ENCODE results near the gene P2RX5.

The P2RX5 gene

DNA sequence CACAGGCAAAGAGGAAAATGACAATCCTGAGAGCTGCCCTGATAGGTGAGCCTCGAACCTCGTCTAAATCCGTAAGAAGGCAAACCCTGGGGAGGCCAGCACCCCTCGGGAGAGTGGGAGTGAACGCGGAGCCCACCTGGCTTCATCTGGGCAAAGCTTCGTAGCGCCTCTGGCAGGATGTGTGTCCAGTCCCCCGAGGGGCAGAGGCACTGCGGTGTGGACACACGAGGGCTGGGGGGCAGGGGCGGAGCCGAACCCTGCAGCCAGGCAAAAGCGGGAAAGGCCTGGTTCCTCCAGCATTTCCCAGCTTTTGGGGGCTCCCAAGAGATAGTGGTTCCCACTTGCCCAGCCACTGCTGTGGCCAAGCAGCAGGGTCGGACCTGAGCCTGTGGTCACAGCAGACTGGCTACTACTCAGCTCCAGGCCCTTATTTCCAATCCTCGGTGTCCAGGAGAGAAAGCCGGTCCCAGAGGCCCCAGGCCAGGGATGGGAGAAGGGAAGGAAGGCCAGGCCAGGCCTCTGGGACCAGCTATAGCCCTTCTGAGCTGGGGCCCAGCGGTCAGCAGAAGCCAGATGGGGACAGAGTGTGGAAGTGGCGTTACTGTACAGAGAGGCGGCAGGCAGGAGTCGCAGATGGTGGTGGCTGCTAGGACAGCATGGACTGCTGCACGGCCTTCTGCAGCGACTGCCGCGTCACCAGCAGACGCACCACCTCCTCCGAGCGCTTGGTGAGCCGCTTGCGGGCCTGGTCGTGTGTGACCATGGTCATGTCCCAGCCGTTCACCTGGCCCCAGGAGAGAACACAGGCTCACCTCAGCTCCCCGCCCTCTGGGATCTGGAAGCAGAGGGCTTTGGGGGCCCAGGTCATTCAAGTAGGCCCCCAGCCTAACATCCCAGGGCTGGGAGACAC lies 32.6 kb downstream of the P2RX5 start:
- no peak for DNase-seq
- in situ Hi-C loops (cut with HindIII; ENCODE audit: low pct_ligation_motif_present, low pct_unique_long_range_greater_than_20kb, low sequenced_read_pairs) = no loop called here

DNA sequence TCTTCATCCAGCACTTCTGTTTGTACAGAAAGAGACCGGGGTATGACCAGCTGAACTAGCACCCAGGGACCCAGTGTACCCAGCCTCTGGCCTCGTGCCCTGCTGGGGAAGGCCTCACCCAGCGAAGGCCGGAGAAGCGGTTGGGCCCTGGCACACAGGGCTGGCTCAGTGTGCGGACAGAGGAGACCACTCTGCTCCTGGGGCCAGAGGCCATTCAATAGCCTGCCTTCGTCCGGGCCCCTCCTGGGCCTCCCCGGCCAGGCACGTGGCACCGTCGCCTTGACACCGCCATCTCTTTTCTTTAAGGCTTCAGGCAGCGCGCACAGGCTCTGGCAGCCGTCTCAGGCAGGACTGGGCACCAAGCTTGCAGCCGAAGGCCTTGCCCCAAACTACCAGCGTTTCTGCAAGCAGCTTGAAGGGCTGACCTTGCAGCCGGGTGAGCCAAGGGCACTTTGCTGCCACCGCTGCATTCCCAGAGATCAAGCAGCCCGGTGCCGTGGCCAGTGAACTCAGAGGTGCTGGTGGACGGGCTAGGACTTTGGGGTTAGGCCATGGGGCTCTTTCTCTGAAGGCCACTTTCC lies 35.6 kb downstream of the P2RX5 start:
- in situ Hi-C loops (cut with HindIII; ENCODE audit: low pct_ligation_motif_present, low pct_unique_long_range_greater_than_20kb, low sequenced_read_pairs) = no loop called here

DNA sequence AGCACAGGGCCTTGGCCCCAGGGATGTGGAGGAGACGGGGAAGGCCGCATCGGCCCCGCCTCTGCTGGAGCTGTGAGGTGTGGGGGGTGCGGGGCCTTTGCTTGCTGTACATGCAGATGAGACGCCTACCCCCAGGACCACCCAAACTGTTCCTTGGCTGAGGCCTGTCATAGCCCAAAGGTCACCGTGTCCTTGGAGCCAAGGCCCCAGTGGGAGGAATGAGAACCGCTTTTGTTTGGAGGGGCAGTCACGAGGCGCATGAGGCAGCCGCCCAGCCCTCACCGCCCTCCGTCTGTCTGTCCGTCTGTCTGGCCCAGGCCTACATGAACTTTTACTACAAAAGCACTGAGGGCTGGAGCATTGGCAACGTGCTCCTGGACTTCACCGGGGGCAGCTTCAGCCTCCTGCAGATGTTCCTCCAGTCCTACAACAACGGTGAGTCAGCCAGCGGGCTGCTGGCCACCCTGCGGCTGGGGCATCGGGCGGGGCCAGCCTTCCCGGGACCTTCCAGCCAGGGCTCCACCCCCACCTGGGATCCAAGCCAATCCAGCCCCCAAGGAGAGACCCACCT lies 36.3 kb downstream of the P2RX5 start:
- in situ Hi-C loops (cut with HindIII; ENCODE audit: low pct_ligation_motif_present, low pct_unique_long_range_greater_than_20kb, low sequenced_read_pairs) = no loop called here
- peak; percentile 51 for DNase-seq

More for the DNA sequence above, 35.6 kb downstream of the P2RX5 start:
- DNase-seq = no peak

DNA sequence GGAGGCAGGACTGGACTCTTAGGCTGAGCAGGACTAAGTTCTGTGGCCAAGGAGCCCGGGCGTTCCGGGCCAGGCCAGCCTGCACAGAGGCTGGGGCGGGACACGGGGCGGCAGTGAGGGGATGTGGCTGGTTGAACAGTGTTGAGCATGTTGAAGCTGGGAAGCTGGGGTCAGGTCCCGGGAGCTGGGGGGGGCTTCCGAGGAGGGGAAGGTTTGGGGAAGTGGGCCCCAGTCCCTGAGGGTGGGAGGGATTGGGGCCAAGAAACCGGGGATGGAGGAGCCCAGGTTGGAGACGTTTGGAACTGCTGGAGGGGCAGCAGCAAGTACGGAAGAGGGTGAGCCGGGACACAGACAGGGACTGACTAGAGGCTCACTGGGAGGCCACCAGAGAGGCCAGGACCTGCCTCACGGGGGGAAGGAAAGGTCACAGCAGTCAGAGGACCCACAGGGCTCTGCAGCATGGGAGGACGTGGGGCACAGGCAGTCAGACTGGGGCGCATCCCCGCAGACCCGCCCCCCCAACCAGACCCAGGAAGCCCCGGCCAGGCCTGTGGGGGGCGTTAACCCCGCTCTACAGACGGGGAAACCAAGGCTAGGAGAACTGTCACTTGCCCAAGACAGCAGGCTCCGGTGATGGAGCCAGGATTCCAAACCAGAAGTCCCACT lies 37.0 kb downstream of the P2RX5 start:
- in situ Hi-C loops (cut with HindIII; ENCODE audit: low pct_ligation_motif_present, low pct_unique_long_range_greater_than_20kb, low sequenced_read_pairs) = no loop called here
- DNase-seq = no peak

DNA sequence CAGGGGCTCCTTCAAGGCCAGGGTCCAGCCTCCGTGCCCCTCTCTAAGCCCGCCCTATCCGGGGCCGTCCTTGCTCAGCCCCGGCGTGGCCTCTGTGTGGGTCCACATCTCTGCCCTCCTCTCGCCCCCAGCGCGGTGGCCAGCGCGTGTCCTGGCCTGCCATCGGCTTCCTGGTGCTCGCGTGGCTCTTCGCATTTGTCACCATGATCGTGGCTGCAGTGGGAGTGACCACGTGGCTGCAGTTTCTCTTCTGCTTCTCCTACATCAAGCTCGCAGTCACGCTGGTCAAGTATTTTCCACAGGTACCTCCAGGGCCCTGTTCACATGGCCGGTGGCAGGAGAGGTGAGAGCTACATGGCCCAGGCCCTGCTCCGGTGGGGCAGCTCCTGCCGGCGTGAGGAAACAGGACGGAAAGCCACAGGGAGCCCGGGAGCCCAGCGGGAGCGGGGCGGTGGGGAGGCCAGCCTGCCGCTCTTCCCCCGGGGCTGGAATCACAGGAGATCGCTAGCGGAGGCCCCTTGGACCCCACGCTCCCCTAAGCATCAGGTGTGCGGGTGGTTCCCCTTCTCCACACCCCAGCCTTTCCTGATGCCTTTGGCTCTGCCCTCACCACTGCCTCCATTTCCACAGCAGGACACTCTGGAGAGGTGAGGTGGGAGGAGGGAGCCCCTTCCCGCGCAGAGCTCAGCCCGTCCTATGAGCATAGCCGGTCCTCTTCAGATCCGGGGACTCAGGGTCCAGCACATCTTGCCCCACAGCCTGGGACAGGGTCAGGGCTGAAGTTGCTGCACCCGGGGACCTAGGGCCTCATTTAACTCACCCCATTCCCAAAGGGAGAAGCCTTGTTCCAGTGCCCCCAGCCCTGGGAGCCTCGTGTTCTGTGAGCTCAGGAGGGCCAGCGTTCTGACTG lies 37.8 kb downstream of the P2RX5 start:
- no peak for DNase-seq
- in situ Hi-C loops (cut with HindIII; ENCODE audit: low pct_ligation_motif_present, low pct_unique_long_range_greater_than_20kb, low sequenced_read_pairs) = no loop called here

DNA sequence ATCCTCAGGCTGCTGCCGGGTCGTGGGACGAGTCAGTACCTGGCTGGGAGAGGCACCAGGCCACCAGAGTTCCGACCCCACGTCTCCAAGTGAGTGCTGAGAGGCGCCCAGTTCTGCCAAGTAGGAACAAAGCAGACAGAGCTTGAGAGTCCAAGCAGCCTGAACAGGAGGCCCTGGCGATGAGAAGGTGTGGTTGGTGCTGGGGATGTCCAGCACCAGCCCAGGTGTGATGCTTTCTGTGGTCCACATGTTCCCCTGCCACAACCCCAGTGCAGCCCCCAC lies 38.4 kb downstream of the P2RX5 start:
- in situ Hi-C loops (cut with HindIII; ENCODE audit: low pct_ligation_motif_present, low pct_unique_long_range_greater_than_20kb, low sequenced_read_pairs) = no loop called here
- DNase-seq = no peak

DNA sequence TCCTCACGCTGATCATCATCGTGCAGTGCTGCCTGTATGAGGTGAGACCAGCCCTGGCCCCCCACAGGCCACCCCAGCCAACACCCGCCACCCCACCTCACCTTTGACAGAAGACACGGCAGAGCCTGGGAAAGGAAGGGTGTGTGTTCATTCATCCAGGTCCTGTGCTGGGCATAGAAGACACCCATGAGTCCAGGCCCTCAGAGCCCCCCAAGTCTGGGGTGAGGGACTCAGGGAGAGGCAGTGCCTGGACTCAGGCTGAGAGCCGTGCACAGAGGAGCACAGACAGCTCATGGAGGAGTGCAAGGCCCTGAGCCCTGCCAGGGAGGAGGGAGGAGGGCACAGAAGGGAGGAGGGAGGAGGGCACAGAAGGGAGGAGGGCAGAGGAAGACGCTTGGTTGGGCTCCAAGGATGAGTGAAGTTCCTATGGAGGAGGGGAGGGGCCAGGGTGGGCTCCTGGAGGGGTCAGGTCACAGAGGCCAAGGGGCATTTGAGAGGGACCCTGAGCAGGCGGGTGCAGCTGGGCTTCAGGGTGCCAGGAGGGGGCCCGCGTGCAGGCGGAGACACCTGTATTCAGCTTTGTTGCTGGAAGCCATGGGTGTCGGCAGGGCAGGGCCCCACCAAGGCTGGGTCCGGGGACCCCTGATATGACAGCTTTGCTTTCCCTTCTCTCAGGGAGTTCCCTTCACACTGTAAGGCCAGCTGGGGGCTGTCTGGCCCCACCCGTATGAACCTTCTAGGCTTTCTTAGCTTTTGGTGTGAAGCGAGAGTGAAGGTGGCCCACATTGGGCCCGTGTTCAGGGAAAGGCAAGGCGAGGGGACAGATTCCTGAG lies 39.0 kb downstream of the P2RX5 start:
- no peak for DNase-seq
- in situ Hi-C loops (cut with HindIII; ENCODE audit: low pct_ligation_motif_present, low pct_unique_long_range_greater_than_20kb, low sequenced_read_pairs) = no loop called here

DNA sequence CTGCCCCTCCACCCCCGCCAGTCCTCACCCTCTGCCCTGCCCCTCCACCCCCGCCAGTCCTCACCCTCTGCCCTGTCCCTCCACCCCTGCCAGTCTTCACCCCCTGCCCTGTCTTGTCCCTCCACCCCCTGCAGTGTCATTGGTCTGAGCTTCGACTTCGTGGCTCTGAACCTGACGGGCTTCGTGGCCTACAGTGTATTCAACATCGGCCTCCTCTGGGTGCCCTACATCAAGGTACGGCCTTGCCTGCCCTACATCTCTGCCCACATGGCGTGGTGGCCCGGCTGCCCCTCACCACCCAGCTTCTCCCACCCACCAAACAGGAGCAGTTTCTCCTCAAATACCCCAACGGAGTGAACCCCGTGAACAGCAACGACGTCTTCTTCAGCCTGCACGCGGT lies 39.6 kb downstream of the P2RX5 start:
- no peak for DNase-seq
- in situ Hi-C loops (cut with HindIII; ENCODE audit: low pct_ligation_motif_present, low pct_unique_long_range_greater_than_20kb, low sequenced_read_pairs) = no loop called here

DNA sequence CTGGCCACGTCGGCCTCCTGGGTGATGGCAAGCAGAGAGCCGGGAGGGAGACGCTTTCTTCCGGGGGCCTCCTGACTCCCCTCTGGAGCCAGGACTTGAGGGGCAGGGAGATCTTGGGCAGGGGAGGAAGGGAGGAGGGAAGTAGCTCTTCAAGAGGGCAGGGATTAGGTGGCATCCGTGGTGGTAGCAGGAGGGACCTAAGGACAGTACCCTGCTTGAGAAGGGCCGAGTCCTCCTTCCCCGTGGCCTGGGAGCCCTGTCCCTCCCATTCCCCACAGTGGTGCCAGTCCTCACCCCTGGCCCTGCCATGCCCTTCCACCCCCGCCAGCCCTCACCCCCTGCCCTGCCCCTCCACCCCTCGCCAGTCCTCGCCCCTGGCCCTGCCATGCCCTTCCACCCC lies 40.2 kb downstream of the P2RX5 start:
- no peak for DNase-seq

DNA sequence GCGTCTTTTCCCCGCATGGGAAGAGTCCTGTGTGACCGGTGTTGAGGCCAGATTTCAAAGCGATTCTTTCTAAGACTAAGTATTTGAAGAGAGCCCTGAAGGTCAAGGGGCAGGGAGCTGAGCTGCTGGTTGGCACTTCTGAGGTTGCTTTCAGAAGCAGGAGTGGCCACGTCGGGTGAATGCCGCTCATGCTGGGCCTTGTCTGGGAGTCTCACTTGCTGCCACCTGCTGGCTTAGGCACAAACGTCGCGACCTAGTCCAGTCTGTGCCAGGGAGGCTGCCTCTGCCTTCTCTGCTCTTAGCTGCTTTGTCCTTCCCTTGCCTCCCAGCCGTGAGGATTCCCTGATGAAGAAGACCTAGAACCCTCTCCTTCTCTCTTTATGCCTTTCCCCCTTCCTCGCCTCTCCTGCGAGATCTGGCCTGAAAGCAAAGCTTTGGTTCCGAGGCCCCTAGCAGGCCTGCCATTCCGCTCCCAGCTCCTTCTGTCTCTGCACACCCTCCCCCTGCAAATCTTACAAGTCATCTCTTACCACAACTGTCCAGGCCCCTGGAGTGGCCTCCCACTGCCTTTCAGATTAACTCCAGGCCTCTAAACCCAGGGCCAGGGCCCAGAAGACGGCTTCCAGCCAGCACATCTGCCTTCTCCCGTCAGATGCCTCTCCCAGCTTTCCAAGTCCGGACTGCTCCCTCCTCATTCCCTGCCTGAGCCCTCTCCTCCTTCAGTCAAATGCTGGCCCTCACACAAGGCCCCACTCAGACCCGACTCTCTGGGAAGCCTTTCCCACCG lies 48.0 kb downstream of the P2RX5 start:
- DNase-seq = peak; percentile 55
- in situ Hi-C loops (cut with HindIII; ENCODE audit: low pct_ligation_motif_present, low pct_unique_long_range_greater_than_20kb, low sequenced_read_pairs) = no loop called here

More for the DNA sequence above, 40.2 kb downstream of the P2RX5 start:
- in situ Hi-C loops (cut with HindIII; ENCODE audit: low pct_ligation_motif_present, low pct_unique_long_range_greater_than_20kb, low sequenced_read_pairs) = no loop called here

DNA sequence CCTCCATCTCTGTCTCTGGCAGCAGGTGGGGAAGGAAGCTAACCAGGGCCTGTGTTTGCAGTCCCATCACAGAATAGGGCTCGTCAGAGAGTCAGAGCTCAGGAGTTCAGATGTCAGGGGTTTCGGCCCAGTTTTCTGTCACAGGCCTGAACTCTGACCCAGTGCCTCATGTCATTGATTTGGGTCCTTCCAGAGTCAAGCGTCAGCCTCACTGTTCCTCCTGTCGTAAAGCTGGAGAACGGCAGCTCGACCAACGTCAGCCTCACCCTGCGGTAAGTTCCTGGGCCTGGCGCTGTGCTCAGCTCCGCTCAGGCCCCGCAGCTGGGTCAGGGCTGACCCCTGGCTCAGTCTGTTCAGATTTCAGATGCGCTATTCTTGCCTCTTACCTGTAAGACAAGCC lies 48.7 kb downstream of the P2RX5 start:
- in situ Hi-C loops (cut with HindIII; ENCODE audit: low pct_ligation_motif_present, low pct_unique_long_range_greater_than_20kb, low sequenced_read_pairs) = no loop called here

DNA sequence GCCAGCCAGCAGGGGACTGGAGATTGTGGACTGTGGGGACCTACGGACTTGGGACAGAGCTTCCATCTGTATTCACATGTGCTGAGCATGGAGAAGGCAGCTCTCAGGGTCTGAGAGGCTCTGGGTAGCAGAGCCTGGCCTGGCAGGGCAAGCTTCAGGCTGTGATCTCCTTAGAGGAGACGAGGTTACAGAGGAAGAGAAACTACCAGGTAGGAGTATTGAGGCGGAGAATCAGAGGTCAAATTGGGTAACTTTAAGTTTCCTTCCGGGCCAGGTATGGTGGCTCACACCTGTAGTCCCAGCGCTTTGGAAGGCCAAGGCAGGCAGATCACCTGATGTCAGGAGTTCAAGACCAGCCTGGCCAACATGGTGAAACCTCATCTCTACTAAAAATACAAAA lies 50.6 kb downstream of the P2RX5 start:
- in situ Hi-C loops (cut with HindIII; ENCODE audit: low pct_ligation_motif_present, low pct_unique_long_range_greater_than_20kb, low sequenced_read_pairs) = no loop called here
- no peak for DNase-seq

More for the DNA sequence above, 48.7 kb downstream of the P2RX5 start:
- DNase-seq = no peak

DNA sequence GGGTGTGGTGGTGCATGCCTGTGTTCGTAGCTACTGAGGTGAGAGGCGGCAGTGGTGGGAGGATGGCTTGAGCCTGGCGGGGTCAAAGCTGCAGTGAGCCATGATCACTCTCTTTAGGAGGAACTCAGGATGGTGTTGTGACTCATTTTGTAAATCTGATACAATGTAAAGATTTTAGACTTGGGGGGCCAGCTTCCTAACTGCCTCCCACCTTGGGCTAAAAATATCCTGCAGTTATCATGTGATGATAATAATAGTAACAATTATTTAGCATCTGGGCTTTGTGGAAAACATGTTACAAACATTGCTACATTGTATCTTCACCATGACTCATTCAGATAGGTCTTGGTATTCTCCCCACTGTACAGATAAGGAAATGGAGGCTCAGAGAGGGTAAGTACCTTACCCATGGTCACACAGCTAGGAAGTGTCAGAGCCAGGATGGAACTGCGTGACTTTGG lies 52.0 kb downstream of the P2RX5 start:
- DNase-seq = no peak
- in situ Hi-C loops (cut with HindIII; ENCODE audit: low pct_ligation_motif_present, low pct_unique_long_range_greater_than_20kb, low sequenced_read_pairs) = no loop called here

DNA sequence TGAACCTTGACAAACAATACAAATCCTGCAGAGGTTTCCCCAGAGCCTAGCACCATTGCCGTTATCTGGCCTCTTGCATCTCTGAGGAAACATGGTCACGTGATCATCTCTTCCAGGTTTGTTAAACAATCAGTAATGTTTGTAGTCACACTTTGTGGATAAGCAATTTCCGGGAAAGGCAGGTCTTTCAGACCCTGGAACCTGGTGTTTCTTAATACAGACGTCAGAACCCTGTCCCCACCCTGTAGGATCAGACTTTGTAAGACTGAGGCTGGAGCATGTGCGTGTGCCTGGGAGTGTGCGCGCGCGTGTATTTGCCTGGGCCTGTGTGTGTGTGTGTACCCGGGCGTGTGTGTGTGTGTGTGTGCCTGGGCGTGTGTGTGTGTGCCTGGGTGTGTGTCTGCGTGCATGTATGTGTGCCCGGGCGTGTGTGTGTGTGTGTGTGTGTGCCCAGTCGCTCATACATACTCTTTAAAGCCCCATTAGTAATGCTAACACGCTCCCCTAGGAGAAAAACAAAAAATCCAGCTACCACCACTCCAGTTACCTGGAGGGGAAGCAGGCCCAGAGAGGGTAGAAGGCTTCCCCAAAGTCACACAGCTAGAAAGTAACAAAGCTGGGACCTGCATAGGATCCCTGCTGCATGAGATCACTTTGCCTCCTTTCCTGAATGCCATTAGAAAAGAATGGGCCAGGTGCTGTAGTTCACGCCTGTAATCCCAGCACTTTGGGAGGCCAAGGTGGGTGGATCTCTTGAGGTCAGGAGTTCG lies 54.1 kb downstream of the P2RX5 start:
- in situ Hi-C loops (cut with HindIII; ENCODE audit: low pct_ligation_motif_present, low pct_unique_long_range_greater_than_20kb, low sequenced_read_pairs) = no loop called here
- DNase-seq = no peak

DNA sequence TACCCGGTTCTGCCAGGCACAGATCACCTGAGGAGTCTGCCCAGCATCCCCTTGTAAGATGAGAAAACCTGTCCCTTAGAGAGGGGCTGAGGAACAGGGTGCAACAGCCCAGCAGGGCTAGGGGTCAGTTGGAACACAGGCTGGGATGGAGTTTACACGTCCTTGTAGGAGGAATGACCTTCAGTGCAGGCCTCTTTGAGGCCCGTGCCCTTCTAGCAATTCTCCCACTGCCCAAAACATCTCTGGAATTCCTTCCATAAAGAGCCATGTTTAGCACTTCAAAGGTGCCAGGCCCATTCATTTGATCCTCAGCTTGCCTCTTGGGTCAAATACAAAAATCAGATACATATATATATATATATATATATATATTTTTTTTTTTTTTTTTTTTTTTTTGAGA lies 54.9 kb downstream of the P2RX5 start:
- no peak for DNase-seq
- in situ Hi-C loops (cut with HindIII; ENCODE audit: low pct_ligation_motif_present, low pct_unique_long_range_greater_than_20kb, low sequenced_read_pairs) = no loop called here

DNA sequence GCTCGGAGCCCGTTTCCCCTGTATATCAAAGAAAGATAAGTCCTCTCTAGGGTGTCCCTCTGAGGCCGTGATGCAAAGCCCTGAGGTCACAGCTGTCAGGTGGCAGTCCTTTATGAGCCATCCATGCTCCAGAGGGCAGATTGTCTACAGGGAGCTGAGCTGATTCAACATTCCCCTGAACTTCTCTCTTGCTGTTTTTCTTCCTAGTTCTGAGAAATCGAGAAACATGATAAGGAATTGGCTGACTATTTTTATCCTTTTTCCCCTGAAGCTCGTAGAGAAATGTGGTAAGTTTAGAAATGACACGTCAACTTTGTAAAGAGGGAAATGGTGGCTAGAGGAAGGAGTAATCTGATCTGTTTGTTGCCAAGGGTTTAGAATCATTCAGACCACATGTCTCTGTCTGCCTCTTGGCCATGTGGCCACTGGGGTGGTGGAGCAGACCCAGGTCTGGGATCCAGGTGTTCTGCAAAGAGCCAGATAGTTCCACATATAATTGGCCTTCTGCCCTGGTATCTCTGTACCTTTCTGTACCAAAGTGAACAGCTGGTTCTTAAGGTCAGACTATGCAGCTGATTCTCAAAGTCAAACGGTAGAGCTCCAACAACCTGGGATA lies 55.9 kb downstream of the P2RX5 start:
- no peak for DNase-seq
- in situ Hi-C loops (cut with HindIII; ENCODE audit: low pct_ligation_motif_present, low pct_unique_long_range_greater_than_20kb, low sequenced_read_pairs) = no loop called here
